ENCODE measurements around the gene SYNGAP1.

Gene SYNGAP1

DNA sequence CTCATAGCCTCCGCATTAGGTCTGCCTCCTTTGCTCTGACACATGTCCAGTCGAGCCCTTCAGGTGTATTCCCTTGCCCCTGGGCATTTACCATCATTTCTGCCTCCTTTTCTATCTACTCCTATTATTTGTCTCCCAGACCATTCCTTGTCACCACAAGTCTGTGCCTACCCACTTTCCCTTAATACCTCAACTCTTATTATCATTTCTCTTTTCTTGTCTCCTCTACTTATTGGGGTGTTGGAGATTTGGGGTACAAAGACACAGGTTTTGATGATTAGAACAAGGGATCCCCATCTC is 1.4 kb downstream of the SYNGAP1 start:
- DNase-seq (ENCODE audit: low read depth, low spot score) = no peak

DNA sequence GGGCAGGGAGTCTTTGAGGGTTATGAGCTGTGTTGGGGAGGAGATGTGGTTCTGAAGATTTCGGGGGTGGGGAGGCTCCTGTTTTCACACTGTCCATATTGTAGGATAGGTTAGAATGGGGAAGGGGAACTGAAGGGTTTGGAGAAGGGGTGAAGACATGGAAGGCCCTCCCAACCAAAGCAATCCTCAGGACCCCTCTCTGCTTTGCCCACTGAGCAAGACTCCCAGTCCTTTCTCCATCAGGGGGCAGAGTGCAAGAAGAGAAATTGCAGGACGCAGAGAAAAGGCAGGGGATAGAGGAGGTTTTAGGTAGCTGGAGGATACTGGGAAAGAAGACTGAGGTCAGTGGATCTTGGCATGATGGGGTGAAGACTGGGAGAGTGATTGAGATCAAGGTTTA is 3.9 kb downstream of the SYNGAP1 start:
- DNase-seq (ENCODE audit: low read depth, low spot score) = no peak

DNA sequence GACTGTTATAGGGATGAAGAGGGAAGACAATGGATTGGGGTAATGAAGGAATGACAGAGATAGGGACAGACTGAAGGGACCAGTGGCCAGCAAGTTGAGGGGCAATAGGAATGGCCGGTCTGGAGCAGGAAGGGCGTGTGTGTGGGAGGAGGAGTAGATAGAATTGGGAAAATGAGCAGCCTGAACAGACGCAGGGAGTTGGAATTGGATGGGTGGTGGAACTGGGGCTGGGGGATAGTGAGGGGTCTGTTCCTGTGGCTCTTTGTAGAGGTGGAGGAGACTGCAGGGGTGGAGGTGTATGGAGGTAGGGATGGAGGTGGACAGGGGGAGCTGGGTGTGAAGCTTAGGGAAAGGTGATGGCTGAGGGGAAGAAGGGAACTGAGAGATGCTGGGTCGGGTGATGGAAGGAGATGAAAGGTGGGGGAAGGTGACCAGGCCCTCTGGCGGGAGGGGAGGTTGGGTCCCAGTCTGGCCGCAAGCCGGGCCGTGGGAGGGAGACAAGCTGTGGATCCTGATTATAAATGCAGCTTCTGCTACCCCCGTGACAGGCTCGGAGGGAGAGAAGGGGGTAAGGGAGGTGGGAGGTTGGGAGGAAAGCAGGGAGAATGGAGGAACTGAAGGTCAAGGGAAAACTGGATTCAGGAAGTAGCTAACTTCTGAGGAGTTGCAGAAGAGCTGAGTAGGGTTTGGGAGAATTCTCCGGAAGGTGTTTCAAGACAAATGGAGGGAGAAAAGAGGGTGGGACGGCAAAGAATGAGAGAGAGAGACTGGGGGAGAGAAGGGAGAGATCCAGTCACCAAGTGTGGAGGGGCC is 5.2 kb downstream of the SYNGAP1 start:
- no peak for DNase-seq (ENCODE audit: low read depth, low spot score)

DNA sequence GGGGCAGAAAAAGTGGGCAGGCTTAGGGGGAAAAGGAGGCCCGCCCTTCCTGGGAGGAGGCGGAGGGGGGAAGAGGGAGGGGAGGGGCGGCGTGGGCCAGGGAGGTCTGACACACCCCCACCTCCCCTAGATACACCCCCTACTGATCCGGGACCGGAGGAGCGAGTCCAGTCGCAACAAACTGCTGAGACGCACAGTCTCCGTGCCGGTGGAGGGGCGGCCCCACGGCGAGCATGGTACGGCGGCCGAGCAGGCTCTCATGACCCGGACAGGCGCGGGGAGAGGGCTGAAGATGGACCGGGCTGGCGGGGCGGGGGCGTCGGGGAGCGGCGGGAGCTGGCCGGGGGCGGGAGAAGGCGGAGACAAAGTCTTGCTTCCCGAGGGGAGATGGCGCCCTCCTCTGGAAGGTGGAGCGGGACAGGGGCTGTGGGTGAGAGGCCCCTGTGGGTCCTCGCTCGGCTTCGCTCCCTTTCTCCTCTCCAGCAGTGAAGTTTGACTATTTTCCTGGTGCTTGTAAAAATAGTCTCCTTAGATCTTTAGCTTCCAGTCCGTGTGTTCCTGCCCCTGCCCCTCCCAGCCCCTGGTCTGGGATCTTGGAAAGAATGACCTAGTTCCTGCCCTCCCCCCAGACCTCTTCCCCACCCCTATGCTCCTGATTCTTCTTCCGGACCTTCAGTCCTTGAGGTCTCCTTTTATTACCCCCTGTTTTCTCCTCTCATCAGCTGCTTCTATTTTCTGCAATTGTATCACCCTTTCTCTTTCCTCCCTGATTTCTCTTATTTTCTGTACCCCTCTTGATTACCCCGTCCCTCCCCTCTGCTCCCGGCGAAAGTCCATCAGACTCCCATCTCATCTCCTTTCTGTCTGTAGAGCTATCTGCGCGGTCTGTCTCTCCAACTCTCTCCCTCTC is 6.1 kb downstream of the SYNGAP1 start:
- no peak for DNase-seq (ENCODE audit: low read depth, low spot score)

DNA sequence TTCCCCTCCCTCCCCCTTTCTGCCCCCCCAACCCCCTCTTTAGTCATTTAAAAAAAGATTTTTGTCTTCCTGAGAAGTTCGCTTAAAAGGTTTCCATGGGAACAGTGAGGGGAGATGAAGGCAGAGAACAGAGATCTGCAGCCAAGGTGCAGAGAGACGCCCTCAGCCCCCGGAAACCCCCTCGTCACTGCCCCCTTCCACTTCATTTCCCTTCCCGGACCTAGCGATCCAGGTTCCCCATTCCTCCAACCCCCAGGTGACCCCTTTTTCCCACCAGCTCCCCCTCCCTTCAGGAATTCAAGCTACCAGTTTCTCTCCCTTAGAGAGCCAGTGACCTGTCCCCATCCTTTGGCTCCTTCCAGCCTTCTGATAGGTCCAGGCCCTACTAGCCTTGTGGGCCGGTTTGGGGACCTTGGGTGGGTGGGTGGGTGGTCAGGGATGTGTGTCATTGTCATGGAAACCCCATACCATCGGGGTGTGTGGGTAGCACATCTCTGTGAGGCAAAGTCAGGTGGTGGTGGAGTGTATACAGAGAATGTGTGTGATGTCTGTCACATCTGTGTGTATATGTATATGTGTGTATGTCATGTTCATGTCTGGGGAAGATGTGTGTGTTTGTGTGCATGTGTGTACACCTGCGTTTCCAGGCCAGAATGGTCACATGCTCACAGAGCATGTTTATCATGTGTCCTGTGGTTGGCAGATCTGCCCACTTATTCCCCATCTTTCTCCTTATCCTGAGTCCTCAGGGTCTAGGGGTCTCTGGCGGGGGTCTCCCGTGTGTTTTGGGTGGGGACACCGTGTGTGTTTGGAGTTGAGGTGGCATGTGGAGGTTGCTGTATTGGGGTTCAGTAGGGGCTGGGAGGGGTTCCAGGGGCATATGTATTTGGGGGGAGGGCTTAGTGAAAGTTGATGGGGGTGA is 7.0 kb downstream of the SYNGAP1 start:
- no peak for DNase-seq (ENCODE audit: low read depth, low spot score)

DNA sequence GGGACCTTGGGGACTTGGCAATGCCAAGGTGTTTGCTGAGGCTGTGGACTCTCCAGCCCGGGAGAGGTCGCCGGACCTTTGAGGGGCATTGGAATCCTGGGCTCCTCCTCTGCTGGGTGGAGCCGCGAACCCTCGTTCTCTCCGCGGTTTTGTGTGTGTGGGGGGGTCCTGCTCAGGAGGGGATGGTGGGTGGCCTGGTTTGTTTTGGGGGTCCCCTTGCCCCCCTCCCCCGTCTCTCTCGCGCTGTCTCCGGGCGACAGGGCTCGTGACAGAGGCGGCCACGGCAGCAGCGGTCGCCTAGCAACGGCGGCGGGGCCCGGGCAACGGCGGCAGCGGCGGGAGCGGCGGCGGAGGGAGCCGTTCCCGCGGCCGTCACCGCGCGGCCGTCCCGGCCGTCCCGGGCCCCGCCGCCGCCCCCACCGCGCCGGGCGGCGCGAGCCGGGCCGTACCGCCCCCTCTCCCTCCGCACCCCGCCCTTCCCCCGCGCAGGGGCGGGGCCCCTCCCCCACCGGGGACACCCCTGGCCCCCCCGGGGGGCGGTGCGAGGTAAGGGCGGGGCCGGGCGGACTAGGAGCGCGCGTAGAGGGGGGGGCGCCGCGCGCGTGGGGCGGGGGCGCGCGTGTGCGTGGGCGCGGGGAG is 7.8 kb downstream of the SYNGAP1 start:
- no peak for DNase-seq (ENCODE audit: low read depth, low spot score)

DNA sequence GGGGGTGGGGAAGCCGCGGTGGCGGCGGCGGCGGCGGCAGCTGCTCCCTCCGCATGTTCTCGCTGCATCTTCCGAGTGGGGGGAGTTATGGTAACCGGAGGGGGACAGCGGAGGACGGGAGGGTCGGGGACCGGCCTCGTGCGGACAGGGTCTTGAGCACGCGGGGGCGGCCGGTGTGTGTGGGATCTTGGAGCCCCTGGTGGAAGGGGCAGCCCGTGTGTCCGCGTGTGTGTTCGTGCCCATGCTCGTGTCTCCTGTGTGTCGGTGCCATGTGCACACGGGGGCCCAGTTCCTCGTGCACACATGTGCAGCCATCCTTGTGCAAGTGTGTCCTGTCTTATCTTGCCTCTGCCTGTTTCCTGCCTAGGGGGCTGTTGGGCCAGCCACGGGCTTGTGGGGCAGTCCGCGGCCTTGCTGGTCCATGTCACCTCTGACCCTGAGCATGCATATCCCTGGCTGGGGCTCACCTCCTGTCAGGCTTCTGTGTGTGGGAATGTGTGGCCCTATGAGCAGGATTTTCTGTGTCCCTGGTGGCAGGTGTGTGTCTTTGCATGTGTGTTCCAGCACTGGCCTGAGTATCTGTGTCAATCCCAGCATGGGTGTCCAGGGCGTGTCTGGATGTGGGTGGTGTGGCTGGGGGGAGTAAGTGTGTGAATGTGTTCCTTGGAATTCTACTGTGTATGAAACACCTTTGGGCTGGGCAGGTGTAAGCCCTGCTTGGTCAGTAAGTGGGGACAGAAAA is 8.5 kb downstream of the SYNGAP1 start:
- no peak for DNase-seq (ENCODE audit: low read depth, low spot score)

DNA sequence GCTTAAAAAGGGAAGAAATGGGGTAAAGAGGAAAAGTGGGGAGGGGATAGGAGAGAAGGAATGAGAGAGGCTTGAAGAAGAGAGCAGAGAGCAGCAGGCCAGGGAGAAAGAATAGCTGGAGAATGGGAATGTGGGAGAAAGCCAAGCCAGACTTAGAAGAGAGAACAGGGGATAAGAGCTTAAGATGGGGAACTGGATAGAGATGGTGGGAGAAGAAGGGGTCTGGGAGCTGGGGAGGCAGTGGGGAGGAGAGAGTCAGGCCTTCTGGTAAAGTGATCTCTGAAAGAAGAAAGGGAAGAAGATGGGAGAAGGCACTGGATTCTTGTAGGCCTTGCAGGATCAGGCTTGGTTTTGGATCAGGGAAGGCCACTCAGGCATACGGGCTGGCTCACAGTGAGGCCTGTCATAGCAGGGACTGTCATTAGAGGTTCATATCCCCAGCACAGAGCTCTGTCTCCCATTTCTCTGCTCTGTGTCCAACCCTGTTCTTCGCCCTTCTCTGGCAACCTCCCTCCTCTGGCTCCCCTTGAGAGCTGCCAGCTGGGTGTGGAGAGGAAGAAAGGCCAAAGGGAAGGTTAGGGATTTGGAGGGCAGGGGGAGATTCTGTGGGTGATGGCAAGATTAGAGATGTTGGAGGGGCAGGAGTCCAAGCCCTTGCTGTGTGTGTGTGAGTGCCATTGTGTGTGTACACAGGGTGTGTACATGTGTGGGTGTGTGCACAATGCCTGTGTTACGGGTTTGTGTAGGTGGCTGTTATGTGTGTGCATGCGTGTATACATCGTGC is 9.3 kb downstream of the SYNGAP1 start:
- DNase-seq (ENCODE audit: low read depth, low spot score) = no peak

DNA sequence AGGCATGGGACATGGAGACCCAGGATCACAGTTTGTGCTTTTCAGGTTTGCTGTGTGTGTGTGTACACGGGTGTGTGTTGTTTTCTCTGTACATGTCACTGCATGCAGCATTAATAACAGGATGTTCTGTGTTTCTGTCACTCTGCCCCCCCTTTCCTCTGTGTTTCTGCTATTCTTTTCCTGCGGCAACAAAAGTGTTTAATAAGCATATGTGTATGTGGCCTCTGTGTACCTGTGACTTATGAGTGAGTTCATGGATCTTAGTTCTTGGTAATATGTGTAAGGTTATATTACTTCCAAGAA is 9.8 kb downstream of the SYNGAP1 start:
- DNase-seq (ENCODE audit: low read depth, low spot score) = no peak

DNA sequence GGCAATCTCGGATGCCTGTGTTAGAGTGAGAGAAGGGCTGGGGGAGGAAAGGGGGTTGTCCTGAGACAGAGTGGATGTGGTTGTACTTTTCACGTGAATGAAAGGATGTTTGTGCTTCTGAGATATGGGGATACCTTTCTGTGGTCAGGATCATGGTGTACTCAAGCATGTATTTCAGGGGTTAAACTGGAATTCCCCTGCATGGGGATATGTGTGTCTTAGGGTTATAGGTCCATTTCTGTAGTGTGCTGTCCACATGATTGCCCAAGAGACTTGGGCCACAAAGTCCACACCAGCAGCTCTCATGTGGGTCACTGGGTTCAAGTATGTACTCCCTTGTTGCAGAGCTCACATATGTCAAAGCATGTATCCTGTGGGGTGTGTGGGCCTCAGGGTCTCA is 10.5 kb downstream of the SYNGAP1 start:
- DNase-seq (ENCODE audit: low read depth, low spot score) = no peak

DNA sequence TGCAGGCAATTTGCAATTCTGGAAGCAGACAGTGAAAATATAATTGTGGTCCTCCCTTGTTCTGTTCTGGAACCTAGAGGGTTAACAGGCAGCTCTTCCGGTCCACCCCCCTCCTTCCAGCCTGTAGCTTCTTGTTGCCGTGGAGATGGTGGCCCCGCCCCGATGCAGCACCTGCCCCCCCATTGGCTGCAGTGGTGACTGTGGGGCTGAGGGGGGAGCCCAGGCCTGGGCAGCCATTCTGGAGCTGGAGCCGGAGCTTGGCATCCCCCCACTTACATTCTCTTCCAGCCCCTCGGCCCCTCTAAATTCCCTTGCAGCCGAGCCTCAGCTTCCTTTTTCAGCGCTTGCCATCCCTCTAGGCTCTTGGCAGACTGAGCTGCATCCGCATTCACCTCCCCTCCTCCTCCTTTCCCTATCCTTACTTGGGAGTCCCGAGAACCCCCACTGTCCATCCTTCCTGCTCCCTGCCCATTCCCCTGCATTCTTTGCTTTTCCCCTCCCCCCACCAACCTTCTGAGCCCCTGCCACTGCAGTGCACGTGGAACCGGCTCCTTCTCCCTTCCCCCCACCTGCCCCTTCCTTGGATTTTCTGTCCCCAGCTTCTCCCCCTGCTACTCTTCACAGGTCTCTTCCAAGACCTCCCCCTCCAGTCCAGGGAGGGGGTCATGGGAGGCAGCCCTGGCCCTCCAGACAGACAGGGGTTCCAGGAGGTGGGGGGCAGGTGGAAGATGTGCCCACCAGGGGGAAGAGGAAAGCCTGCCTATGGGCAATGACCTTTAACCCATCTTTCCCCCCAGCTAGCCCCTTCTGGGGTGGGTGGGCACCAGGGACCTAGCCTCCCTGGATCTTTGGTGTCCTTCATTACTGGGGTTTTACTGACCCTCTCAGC is 11.4 kb downstream of the SYNGAP1 start:
- DNase-seq (ENCODE audit: low read depth, low spot score) = no peak

DNA sequence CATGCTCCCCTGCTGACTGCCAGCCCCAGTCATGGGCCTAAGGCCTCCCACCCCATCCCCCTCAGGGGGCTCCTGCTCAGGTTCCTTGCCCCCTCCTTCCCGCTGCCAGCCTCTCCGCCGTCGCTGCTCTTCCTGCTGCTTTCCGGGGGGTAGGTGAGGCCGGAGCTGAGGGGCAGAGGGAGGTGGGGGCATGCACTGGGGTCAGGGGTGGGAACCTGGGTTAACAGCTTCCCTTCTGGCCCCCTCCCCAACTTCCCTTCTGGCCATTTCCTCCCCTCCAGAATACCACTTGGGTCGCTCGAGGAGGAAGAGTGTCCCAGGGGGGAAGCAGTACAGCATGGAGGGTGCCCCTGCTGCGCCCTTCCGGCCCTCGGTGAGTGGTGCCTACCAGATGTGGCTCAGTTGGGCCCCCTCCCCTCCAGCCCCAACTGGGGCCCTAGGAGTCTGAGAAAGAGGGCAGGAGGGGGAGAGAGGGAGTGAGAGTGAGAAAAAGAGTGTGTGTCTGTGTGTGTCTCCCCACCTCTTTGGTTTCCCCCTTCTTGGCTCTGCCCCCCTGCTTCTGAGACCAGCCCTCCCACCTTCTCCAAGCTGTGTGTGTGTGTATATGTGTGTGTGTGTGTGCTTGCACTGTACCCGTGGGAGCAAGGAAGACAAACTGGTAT is 12.1 kb downstream of the SYNGAP1 start:
- no peak for DNase-seq (ENCODE audit: low read depth, low spot score)

DNA sequence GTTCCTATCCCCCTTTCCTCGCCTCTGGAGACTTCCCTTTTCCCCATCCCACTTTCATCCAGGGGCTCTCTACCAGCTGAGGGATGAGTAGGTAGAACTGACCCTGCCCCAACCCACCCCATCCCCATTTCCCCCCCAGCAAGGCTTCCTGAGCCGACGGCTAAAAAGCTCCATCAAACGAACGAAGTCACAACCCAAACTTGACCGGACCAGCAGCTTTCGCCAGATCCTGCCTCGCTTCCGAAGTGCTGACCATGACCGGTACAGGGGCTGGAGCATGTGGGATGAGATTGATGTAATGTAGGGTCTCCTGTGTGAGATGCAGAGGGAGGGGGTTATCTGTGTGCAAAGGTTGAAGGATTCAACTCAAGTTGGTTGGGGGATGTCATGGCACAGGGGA is 12.7 kb downstream of the SYNGAP1 start:
- DNase-seq (ENCODE audit: low read depth, low spot score) = no peak

DNA sequence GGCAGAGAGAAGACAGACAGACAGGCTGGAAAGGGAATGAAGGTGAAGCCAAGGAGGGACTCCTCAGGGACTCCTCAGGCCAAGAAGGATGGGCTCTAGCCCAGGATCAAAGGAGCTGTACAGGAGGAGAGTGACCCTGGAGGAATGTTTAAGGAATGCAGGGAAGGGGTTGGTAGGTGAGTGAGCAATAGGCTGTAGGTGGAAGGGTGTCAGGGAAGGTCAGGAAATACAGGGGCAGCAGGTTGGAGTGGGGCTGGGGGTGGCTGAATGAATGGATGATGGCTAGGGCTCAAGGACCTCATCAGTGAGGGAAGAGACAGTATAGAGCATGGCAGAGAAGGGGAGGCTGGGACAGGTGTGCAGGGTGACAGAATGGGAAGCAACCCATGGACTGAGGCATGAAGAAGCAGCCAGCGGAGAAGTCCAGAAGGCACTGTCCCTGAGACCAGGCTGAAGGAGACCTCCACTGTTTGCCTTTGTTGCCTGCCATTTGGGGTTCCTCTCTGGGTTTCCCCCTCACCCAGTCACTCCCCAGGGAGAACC is 13.2 kb downstream of the SYNGAP1 start:
- DNase-seq (ENCODE audit: low read depth, low spot score) = no peak

DNA sequence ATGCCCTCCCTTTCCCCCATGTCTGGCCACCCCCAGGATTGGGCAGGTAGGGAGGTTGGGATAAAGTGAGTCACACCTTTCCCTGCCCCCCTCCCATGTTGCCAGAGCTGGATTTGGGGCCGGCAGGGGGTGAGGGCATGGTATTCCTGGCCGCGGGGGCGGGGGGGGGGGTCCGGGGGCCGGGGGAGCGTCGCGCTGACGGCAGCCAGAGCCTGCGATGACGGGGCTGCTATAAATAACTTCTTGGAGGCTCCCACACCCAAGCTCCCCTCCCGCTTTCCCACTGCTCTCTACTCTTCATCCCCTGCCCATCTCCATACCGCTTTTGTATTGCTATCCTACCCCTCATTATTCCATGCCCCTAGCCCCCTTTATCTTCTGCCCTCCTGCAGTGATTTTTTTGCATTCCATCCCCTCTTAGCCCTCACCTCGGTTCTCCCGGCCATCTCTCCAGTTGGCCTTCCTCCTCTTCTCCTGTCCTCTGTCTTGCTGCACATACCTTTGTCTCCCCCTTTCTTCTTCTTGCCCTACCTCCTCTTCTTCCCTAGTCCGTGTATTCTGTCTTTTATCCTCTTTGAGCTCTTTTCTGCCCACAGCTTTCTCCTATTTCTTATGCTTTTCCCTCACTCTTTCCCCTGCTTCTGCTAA is 13.8 kb downstream of the SYNGAP1 start:
- no peak for DNase-seq (ENCODE audit: low read depth, low spot score)

DNA sequence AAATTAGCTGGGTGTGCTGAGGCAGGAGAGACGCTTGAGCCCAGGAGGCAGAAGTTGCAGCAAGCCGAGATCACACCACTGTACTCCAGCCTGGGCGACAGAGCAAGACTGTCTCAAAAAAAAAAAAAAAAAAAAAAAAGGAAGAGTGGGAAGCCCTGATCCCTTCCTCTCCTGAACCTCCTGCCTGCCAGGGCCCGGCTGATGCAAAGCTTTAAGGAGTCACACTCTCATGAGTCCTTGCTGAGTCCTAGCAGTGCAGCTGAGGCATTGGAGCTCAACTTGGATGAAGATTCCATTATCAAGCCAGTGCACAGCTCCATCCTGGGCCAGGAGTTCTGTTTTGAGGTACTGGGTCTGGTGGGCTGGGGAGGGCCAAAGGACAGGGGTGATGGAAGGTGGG is 15.1 kb downstream of the SYNGAP1 start:
- no peak for DNase-seq (ENCODE audit: low read depth, low spot score)

DNA sequence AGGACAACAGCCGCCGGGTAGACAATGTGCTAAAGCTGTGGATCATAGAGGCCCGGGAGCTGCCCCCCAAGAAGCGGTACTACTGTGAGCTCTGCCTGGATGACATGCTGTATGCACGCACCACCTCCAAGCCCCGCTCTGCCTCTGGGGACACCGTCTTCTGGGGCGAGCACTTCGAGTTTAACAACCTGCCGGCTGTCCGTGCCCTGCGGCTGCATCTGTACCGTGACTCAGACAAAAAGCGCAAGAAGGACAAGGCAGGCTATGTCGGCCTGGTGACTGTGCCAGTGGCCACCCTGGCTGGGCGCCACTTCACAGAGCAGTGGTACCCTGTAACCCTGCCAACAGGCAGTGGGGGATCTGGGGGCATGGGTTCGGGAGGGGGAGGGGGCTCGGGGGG is 17.8 kb downstream of the SYNGAP1 start:
- no peak for DNase-seq (ENCODE audit: low read depth, low spot score)
